CD4-positive, alpha-beta T cell treated with Interferon alpha-2 for 1 hour (primary cell): ENCODE results near the gene AOX1.
"Not testable (repeated sequence)": the region's sequence is repeated elsewhere in the genome, so short reads cannot be mapped to it uniquely, and the experiment has no call there.

Experiments
- DNase-seq, 2 donors: peaks; one replicate each; pipeline ENCODE4 v3.0.0-alpha.2; 2020 to 2022

The AOX1 gene

DNA sequence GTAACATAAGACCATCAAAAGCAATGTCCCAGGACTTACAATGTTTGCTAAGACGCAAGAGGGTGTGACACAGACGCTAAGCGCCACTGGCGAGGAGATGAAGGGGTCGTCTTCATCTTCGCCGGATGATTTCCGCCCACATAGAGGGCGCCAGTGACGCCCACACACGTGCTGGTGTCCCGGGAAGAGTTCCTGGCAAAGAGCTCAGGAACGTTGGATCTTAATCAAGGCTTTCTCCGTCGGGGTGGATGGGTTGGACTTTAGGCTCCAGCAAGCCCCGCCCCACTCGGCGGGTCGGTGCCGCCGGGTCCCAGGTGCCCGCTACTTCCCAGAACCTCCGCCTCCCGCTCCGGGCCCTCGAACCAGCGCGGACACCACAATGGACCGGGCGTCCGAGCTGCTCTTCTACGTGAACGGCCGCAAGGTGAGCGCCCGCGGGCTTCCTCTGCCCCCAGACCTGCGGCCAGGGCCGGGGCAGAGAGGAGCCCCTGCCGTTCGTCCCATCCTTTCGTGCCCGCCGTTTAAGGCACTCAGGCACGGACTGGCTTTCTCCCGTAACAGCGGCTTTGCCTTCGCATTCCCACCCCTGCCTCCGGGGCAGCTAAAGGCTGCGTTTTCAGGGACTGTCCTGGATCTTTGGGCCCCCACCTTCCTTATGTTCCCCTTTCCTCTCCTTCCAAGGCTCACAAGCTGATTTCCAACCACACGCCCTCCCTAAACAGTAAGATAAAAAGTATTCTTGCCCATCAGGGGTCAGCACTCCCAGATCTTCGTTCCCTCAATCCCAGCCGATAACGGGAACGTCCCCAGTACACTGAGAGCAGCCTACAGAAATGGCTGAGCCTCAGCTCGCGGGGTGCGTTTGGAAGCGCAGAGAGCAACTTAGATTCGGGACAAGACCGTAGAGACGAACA, at the start of gene AOX1:
AOX1 (plus strand) TSS at position 285 of the 914 bp plus-strand sequence; CDS start at position 380, 95 bp downstream.
- DNase-seq = peak in 1 of 2 donors; percentile 8

DNA sequence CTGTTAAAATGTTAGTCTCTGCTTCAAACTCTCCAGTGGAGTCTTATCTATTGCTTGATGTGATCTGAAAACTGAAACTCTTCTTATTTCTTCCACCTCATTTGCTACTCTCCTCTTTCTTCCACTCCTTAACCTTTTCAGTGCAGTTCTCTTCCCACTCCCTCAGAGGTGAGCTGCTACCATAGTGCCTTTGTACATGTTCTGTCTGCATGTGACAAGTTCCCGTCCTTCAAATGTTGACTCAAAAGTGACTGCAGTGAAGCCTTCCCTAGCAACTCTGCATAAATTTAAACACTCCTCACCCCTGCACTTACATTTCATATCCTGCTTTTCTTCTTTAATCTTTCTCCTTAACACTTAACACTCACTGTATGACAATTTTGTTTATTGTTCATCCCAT, 47.7 kb upstream of the AOX1 start:
- DNase-seq = no peak

DNA sequence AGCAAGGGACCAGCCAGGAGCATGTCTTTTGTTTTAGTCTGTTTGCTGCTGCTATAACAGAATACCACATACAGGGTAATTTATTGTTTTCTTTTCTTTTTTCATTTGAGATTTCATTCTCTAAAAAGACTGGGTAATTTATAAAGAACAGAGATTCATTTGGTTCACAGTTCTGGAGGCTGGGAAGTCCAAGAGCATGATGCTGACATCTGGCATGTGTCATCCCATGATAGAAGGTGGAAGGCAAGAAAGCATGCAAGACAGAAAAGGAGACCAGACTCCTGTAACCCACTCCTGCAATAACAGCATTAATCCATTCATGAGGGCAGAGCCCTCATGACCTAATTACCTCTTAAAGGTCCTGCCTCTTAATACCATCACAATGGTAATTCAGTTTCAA, 45.0 kb upstream of the AOX1 start:
- no peak for DNase-seq

DNA sequence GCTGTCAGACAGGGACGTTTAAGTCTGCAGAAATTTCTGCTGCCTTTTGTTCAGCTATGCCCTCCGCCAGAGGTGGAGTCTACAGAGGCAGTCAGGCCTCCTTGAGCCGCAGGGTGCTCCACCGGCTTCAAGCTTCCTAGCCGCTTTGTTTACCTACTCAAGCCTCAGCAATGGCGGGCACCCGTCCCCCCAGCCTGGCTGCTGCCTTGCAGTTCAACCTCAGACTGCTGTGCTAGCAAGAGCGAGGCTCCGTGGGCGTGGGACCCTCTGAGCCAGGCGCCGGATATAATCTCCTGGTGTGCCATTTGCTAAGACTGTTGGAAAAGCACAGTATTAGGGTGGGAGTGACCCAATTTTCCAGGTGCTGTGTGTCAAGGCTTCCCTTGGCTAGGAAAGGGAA, 19.2 kb upstream of the AOX1 start:
- not testable (repeated sequence) for DNase-seq

DNA sequence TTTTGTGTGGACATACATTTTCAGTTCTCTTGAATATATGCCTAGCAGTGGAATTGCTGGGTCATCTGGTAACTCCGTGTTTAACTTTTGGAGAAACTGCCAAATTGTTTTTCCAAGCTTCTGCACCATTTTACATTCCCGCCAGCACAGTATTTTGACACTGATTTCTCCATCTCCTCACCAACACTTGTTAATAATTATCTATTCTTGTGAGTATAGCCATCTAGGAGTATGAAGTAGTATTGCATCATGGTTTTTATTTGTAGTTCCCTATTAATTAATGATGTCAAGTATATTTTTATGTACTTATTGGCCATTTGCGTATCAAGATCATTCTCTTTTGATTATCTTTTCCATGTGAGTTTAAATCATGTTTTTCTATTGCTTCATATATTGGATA, 17.9 kb upstream of the AOX1 start:
- DNase-seq = no peak

DNA sequence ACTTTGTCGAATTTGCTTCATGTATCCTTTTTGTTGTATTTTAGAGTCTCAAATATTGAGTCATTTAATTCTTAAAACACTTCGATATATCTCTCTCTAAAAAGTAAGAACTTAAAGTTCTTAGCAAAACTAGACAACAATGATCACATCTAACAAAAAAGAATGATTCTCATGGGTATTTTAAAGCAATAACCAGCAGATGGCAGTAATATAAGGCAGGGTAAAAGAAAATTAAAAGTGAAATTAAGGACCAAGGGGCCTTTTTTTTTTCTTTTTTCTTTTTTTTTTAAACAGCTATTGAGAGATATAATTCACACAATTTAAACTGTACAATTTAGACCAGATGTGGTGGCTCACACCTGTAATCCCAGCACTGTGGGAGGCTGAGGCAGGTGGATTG, 9.9 kb upstream of the AOX1 start:
- DNase-seq = peak in 1 of 2 donors; percentile 37

DNA sequence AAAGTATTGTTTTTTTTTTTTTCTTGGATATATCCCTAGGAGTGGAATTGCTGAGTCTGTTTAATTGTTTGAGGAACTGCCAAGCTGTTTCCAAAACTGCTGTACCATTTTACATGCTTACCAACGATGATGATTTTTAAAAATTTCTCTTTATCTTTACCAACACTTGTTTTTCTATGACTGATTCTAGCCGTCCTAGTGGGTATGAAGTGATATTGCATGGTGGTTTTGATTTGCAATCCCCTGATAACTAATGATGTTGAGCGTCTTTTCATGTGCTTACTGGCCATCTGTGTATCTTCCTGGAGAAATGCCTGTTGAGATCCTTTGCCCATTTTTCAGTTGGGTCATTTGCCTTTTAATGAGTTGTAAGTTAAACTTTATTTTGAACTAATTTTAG, 8.8 kb upstream of the AOX1 start:
- DNase-seq = no peak

DNA sequence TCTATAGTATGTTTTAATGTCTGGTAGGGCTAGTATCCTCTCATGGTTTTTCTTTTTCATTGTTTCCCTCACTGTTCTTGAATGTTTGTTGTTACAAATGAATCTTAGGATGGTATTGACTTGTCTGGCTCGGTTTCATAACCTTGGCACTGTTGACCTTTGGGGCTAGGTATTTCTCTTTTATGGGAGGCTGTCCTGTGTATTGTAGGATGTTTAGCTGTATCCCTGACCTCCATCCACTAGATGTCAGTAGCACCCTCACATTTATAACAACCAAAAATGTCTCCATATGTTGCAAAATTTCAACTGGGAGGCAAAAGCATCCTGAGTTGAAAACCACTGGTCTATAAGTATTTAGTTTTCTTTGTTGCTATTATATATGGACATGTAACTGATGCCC, 7.0 kb upstream of the AOX1 start:
- peak in 1 of 2 donors; percentile 39 for DNase-seq

DNA sequence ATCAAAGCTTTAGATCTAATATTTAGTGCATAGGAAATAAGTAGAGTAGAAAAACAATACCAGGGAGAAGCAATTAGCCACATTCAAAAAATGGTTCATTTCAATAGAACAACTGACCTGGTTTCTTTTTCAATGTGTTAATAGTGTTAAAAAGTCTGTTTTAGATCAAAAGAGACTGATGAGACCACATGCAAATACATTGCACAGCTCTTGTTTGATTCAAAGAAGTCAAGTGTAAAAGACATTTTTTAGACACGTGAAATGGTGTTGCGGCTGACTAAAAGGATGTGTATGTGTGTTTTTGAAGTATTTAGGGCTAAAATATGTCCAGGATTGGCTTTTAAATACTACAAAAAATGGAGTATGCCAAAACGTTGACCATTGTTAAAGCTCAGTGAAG, 1.2 kb upstream of the AOX1 start:
- DNase-seq = no peak

DNA sequence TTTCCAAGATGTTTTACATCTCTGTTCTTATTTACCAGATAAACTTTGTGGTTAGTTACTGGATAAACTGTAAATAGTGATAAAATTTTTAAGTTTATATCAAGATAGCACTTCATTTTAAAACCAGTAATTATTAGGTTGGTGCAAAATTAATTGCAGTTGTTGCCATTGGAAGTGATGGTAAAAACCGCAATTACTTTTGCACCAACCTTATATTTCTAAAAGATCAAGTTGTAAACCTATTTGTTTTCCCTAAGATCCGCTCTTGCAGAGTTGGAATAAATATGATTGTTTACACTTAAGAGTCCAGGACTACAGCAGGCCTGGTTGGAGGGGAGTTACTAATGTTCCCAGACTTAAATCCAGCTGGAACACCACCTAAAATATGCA, 479 bp upstream of the AOX1 start:
- no peak for DNase-seq

DNA sequence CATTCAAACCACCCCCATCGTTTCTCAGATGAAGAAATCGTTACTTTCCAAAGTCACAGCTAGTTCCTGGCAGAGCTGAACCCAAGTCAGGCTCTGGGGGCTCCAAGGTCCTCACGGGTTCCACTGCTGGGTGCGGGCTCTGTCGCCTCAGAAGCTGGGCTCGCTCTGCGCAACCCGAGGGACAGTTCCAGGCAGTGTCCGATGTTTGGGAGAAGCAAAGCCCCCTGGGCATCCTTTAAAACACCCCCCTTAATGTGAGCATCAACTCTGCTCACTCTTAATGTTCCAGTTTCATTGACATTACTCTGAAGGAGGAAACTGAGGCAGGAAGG, 796 bp downstream of the AOX1 start:
- DNase-seq = no peak

DNA sequence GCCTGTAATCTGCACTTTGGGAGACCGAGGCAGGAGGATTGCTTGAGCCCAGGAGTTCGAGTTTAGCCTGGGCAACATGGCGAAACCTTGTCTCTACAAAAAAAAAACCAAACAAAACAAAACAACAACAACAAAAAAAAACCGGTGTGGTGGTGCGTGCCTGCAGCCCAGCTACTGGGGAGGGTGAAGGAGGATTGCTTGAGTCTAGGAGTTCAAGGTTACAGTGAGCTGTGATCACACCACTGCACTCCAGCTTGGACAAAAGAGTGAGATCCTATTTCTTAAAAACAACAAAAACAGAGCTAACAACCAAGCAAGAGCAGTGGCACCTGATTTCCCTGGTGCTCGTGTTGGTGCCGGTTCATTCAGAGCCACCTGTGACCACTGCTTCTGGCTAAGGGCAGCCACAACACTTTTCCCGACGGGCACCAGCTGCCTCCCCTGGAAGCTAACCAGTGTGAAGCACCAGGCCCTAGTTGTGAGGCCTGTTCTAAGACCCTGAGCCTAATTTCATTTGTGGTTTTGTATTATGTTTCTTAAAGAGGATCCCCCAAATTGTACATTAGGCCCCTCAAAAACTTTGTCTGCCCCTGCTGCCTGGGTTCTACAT, 1.3 kb downstream of the AOX1 start:
- DNase-seq = no peak

DNA sequence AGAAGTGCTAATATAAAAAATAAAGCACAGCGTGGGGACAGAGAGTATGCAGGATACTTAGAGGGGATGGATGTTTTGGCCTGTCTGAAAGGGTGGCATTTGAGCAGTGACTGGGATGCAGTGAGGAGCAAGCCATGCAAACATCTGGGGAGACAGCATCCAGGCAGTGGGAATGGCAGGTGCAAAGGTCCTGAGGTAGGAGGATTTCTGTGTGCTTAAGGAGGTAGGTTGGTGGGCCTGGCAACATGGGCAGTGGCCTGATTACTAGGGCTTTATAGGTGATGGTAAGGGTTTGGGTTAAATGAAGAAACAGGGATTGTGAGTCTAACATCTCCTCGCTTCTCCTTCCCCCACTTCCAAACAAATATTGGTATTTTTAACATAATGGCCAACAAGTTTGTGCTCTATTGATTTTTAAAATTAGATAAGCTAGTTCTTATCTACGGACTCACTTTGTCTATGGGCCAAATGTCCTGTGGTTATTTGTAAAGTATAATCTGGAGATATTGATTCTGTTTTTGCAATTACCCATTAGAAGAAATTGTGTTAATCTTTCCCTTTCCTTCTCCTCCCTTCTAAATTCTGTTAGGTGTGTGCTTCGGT, 2.4 kb downstream of the AOX1 start:
- no peak for DNase-seq

DNA sequence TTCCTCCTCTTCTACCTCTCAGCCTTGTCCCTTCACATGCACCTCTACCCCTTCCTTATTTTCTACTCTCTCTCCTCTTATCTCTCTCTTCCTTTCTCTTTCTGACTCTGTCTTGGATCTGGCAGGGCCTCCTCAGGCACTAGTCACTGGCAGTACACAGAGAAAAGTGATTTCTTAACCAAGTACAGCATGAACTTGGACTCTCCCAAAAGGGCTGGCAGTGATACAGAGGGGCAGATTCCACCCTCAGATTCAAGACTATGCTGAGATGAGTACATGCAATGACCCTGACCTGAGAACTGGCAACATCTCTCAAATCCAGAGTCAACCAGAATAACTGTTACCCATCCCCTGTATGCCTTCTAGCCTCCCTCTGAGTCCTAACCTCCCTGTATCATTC, 4.3 kb downstream of the AOX1 start:
- DNase-seq = no peak

DNA sequence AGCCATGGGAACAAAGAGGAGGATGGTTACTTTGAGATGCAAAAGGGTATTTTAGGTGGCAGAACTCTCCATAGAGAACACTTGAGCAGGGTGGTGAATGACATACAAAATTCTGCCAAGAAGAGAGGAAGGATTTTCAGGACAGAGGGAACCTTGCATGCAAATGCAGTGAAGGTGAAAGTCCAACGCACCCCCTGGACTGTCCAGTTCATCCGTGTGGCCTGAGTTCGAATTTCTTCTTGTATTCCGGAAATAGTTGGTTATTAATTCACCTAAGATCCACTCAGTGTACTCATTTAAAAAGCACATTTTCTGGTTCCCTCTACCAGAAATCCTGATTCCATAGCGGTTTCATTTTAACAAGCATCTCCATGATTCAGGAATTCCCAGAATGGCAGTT, 5.5 kb downstream of the AOX1 start:
- no peak for DNase-seq

DNA sequence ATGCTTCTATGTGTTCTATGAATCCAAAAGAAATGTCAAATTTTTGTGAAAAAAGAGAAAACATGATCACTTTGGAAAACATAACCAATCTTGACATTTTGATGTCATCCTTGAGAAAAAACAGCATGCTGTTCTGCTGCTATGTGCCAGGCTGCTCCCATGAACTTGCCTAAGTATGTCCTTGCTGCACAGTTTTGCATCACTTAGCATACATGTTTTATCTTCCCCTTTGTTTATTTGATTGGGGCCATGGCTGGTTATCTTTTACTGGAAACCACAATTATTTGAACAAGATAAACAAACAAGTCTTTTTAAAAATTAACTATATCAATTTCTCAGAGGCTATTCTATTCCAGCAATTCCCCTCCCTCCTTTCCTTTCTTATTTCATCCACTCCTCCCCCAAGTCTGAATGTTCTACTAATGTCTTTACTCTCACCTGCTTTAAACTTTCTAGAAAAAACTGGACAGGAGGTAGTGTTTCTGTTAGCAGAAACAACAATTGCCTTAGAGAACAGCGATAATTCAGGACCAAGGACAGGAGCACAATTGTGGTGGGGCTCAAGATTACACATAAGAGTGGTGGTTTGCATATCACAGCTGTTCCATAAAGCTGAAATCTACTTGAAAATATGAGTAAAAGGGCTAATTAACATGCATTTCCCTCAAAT, 6.7 kb downstream of the AOX1 start:
- DNase-seq = no peak

DNA sequence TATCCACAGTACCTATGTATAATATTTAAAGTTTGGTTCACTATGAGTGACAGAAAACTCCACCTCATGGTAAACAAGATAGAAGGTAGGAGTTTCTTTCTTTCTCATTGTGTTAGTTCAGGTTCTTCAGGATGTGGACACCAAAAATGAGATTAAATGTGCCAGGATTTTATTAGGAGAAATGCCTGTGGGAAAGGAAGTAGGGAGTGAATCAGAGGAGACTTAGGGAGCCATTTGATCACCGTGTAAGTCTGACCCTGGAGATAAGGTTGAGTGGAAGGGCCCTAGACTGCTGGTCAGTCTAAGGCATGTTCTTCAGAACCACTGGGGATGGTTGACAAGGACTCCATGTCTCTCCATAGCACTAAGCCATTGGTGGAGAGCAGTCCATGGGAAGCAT, 8.1 kb downstream of the AOX1 start:
- no peak for DNase-seq

DNA sequence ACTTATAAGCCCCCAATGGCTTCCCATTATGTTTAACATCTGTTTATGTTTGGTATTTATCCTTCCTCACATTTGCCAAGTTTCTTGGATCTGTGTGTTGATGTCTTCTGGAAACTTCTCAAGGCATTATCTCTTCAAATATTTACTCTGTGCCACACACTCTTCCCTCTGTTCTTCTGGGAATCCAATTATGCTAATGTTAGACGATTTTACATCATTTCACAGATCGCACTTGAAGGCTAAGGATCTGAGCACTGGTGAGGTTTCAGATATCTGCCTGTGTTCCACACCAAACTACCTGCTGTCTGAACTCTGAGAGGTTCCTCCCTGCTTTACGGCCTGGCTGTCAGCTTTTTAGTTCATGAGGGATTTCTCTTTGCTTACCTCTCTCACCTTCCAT, 10.1 kb downstream of the AOX1 start:
- no peak for DNase-seq

DNA sequence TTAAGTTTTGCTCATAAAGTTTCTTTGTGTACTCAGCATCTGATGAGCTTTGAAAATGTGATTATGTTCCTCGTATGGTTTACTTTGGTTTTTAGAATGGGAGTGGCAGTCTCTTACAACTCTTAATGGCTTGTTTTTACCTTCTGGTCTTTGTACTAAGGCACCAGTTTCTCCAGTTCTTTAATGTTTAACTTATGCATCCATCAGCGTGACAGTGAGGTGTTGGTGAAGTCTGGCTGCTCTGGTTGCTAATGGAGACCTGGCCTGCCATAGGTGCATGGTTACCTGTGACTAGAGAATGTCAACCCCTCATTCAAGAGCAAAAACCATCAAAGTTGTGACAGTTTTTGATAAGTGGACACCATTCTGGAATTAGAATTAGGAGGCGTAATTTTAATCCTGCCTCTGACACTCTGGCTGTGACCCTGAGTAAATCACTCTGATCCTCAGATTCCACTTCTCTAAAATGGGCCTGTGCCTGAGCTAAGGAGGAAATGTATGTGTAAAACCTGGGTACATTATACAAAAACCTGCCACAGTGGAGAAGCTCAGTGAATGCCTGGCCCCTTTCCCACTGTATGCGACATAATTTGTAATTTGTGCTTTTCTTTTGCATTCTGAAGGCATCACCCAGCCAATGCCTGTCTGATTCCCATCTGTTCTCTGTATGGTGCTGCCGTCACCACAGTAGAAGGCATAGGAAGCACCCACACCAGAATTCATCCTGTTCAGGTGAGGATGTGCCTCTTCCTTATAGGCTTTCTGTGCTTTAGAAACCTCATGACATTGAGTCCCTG, 11.2 kb downstream of the AOX1 start:
- no peak for DNase-seq

DNA sequence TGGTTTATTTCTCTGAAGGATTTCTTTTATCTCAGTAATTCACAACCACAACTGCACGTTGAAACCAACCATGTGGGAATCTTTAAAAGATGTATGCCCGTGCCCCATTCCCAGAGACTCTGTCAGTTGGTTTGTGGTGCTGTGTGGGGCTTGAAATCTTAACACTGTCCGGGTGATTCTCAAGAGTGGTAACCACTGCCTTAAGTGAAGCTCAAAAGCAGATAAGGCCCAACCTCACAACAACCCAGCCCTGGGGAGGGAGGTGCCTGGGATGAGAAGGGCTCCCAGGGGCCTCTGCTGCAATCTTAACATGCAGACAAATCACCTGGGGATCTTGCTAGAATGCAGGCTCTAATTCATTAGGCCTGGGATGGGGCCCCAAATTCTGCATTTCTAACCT, 13.4 kb downstream of the AOX1 start:
- DNase-seq = no peak

DNA sequence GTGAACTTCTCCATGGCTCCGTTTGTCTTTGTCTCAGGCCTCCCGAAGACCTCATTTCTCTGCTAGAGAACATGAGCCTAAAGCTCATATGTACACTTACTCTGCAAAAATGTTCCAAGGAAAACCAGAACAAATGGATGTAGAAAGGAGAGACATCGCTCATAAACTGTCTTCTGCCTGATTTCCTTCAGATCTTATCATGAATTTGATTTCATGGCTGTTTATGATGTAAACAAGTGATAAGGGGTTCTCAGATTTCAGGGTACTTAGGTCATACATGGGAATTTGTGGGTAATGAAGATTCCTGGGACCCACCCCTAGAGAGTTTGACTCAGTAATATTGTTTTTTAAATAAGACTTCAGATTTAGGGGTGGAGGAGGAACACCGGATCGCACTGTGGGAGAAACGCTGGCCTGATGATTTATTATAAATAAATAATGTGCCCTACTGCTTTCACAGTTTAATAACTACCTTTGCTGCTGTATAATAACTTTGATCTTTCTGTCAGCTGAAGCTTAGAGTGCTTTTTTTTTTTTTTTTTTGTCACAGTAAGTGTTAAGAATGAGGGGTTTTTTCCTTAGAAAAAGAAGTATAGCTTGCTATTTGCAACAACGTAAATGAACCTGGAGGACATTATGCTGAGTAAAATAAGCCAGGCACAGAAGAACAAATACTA, 14.9 kb downstream of the AOX1 start:
- no peak for DNase-seq

DNA sequence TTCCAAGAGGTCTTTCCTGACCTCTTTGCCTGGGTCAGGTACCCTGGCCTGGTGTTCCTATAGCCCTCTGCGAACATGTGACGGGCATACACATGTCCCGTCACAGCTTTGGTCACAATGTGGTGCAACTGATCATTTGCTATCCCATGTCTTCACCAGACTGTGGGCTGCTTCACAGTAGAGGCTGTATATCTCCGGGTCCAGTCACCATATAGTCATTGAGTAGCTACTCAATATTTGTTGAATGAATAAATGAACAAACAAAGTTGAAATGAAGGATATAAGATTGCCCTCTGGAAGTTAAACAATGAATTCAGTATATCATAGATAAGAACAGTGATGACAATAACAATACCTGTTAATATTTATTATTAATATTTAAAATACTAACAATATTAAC, 16.8 kb downstream of the AOX1 start:
- DNase-seq = no peak
